Stimulated activated CD8-positive, alpha-beta memory T cell treated with anti-CD3 and anti-CD28 coated beads, Interleukin-7, amount 100 ng/mL, for 48 hours (primary cell): Measurements from ENCODE around the gene DRAXIN.

ENCODE experiments used
- DNase-seq, 2 donors: peaks; one replicate each; pipeline ENCODE4 v3.0.0-alpha.2; 2020; ENCODE audit warnings: low read depth in 1 of 2; ENCODE audit errors: extremely low read depth in 1 of 2

DRAXIN gene

GRCh38 chr1:11707621-11708276, 16.2 kb downstream of the DRAXIN start:
- DNase-seq = no peak

- no peak for DNase-seq
These were observed 17.2 kb downstream of the DRAXIN start for GRCh38 chr1:11708554-11709350.

DNA sequence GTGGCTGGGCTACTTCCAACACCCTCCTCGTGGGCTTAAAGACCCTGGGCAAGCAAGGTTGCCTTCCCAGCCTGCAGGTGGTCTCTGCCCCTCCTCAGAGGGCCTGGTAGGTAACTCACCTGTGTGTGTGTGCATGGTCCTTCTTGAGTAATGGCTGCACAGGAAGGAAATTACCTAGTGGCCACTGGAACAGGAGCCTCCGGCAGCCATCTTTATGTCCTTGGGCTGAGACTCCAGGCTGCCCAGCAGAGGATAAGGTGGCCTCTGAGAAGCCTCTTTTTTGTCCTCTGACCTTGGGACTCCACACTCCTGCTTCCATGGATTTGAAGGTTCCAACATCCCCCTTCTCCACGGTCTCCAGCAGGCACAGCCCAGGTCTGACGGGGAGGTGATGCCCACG, 20.0 kb downstream of the DRAXIN start:
- DNase-seq = no peak

DNA sequence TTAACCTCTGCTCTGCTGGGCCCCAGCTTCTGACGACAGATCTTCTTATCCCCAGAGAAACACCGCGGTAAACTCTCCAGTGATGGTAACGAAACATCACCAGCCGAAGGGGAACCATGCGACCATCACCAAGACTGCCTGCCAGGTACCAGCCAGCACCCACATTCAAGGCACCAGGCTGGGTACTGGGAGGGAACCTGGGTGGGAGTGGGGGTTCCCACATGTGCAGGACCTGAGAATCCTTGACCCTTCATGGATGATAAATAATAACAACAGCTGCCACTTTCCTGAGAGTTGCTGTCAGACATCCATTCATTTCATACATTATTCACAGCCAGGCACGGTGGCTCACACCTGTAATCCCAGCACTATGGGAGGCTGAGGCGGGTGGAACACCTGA, 20.8 kb downstream of the DRAXIN start:
- DNase-seq = no peak

DNA sequence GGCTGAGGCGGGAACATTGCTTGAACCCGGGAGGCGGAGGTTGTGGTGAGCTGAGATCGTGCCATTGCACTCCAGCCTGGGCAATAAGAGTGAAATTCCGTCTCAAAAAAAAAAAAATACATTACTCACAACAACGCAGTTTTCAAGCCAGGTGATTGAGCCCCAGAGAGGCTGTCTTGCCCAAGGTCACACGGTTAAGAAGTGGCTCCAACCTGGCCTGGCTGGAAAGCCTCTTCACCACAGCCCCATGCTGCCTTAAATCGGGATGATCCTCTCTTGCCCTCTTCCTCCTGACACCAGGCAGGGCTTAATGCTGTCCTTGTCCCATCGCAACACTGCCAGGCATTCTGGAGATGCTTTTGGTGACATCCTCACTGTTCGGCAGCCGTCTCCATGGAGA, 21.6 kb downstream of the DRAXIN start:
- no peak for DNase-seq

GRCh38 chr1:11714831-11715575, 23.5 kb downstream of the DRAXIN start:
- no peak for DNase-seq

DNA sequence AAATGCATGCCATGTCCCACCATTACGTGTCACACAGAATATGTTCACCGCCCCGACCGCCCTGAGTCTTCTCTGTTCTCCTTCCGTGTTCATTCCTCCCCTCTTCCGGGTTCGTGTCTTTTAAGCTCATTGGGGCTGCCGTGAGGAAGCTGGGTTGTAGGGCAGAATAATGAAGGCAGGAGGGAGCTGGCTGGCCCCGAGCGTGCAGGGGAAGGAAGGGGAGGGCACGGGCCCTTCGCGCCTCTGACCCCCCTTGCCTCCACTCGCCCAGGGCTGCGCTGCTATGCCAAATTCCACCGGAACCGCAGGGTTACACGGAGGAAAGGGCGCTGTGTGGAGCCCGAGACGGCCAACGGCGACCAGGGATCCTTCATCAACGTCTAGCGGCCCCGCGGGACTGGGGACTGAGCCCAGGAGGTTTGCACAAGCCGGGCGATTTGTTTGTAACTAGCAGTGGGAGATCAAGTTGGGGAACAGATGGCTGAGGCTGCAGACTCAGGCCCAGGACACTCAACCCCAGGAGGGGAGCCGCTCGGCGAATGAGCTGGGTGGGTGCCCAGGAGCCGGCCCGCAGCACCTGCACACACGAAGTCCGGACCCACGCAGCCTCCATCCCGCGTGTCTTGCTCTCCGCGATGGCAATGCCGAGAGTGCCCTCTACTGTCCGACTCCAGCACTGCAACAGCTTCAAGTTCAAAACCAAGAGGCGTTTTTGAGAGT, 28.0 kb downstream of the DRAXIN start:
- DNase-seq = peak; percentile 42 to 63

- no peak for DNase-seq
These were observed 28.5 kb downstream of the DRAXIN start for GRCh38 chr1:11720033-11720376.

GRCh38 chr1:11720525-11720924, 29.0 kb downstream of the DRAXIN start:
- DNase-seq = no peak

DNA sequence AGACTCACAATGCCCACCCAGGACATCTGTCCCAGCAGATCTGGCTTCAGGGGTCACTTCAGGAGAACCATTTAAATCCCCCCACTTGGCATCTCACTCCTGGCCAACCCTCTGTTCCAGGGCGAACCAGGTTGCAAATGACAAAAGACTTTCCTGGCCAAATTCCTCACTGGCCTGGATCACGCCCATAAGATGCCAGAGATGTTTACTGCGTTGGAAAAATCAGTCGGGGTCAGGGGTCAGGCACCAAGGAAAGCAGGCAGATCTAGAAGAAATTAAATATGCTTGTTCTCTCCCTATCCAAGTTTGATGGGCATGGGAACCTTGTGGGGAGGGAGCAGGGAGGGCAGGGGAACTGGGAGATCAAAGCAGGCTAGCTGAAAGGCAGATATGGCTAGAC, 29.8 kb downstream of the DRAXIN start:
- DNase-seq = no peak

DNA sequence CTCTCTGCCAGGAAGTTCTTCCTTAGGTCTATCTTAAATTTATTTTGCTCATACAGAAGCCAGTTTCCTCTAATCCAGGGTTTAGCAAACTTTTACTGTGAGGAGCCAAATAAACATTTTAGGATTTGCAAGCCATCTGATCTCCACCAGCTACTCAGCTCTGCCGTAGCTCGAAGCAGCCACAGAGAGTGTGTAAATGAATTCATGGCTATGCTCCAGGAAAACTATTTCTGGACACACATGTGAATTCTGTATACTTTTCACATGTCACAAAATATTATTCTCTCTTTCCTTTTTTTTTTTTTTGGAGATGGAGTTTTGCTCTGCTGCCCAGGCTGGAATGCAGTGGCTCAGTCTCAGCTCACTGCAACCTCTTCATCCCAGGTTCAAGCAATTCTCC, 31.0 kb downstream of the DRAXIN start:
- DNase-seq = no peak

DNA sequence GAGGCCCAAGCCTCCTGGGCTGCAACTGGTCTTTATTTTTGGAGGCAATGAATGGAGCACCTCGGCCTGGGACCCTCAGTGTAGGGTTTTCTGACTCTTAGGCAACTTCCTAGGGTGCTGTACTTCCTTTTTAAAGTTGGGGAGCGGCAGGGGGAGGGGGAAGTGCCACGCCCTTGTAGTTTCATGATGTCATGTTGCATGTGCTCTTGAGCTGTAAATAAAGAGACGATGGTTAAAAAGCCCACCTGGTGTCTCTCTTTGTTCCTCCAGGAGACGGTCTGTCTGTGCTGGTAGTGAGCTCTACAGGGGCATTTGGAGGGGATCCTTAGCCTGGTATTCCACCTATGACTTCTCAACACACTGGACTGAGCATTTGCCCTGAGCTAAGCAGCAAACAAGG, 34.1 kb downstream of the DRAXIN start:
- DNase-seq = no peak

DNA sequence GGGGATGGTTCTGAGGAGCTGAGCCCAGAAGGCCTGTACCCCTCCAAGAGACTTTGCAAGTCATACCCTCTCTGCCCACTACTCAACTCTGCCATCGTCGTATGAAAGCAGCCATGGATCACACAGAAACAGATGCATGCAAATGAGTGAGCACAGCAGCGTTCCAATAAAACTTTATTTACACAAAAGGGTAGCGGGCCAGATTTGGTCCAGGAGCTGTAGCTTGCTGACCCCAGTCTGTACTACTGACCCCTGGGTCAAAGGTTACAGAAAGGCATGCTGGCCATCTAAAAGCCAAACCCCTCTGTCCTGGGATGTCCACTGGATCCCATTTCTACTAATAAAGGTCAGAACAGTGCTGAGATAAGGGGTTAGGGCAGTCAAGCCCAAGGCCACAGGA, 35.6 kb downstream of the DRAXIN start:
- no peak for DNase-seq

DNA sequence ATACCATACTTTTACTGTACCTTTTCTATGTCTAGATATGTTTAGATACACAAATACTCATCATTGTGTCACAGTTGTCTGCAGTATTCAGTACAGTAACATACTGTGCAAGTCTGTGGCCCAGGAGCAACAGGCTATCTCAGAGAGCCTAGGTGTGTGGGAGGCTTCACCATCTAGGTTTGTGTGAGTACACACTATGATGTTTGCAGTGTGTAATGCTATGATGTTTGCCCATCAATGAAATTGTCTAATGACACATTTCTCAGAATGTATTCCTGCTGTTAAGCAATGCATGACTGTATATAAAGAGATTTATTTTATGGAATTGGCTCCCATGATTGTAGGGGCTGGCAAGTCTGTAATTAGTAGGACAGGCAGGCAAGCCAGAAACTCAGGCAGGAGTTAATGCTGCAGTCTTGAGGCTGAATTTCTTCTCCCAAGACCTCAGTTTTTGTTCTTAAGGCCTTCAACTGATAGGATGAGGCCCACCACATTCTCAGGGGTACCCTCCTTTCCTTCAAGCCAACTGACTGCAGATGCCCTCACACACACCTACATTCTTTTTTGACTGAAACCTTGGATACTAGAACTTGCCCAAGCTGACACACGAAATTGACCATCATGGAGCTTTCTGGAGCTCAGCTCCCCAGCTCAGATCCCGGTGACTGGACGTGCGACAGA, 36.8 kb downstream of the DRAXIN start:
- no peak for DNase-seq

DNA sequence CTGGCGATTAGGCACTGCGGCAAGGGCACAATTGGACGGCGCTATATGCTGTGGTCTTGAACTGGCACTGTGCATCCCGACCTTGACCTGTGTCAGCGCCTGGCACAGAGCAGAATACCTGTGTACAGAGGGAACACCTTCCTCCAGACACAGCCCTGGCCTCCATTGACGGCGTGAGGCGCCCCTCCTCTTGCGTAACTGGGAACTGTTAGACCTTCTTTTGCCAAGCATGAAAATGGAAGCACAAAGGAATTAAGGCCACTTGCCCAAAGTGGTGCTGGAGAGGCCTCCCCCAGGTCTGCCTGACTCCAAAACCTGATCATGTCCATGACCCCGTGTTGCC, 37.6 kb downstream of the DRAXIN start:
- DNase-seq = no peak

DNA sequence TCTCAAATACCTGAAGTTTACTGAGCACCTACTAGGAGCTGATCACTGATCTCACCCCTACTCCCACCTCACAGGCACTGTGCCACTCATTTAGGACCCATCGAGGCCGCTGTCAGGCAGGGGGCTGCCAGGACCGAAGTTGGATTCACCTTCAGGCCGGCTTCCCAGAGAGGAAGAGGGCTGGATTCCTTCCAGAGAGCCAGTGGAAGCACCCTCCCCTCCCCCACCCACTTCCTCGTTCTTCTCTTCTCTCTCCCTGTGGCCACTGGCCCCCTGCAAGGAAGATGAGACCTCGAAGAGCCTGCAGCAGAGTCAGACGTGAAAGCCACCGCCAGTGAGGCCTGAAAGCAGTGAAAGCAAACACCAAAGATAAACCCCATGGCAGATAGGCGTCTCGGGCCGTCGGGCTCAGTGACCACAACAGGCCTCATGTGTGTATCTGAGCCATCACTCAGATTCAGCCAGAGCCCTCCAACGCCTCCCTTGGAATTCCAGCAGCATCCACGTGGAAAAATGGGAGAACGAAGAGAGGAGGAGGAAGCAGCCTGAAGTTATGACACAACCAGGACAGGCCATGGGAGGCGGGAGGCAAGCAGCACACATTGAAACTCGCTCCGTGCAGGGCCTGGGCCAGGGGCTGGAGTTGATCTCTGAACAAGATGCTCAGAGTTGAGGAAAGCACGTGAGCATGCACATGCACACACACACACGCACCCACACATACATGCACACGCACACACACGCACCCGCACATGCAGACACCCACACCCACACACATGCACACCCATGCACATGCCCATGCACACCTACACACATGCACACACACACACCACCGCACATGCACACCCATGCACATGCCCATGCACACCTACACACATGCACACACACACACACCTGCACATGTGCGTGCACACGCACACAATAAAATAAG, 38.3 kb downstream of the DRAXIN start:
- DNase-seq = no peak

GRCh38 chr1:11730429-11730891, 39.0 kb downstream of the DRAXIN start:
- no peak for DNase-seq

GRCh38 chr1:11731691-11732283, 40.3 kb downstream of the DRAXIN start:
- no peak for DNase-seq

- no peak for DNase-seq
These were observed 41.8 kb downstream of the DRAXIN start for GRCh38 chr1:11733306-11733705.
